GM12878 (cell line): ENCODE data around the gene NEUROD6. TPM values are rescaled to one million over a fixed set of nuclear protein-coding genes. Genes with fewer than 3 reads are reported as not detected.

Experiments used
- ATAC-seq: fragments of 200-7000 bp; cut with Tn5 transposase; 3 replicates; pipeline ENCODE4 v1.9.1; 2020; ENCODE audit warnings: mild to moderate bottlenecking, moderate library complexity
- BruUV-seq: library from RNA; stranded (reverse); fragments of 400-500 nt; replicated peaks from 2 replicates; lab custom pipeline; 2021; lab: Mats Ljungman, UMichigan
- CTCF ChIA-PET: fragments of 300-600 bp; sonication (Branson Sonifier 250); formaldehyde crosslinking; extraction: SDS; loops from one replicate; lab custom pipeline; 2021; ENCODE audit warnings: inconsistent platforms; lab: Yijun Ruan, JAX
- POLR2A ChIA-PET: fragments of 350-600 bp; formaldehyde crosslinking; extraction: SDS; loops from one replicate; lab custom pipeline; 2021; ENCODE audit warnings: inconsistent platforms; lab: Charles Lee
- RAD21 ChIA-PET: fragments of 300-600 bp; sonication (Branson Sonifier 250); formaldehyde crosslinking; loops from one replicate; lab custom pipeline; 2023; ENCODE audit warnings: antibody characterized with exemption; ENCODE audit not compliant: unreplicated experiment; lab: Charles Lee
- SMC1A ChIA-PET: fragments of 300-600 bp; sonication (Branson Sonifier 250); formaldehyde crosslinking; loops from one replicate; lab custom pipeline; 2023; ENCODE audit not compliant: unreplicated experiment, uncharacterized antibody; lab: Charles Lee
- DNase-seq: peaks from one replicate; pipeline ENCODE4 v3.0.0-alpha.2; 2011; ENCODE audit warnings: low read depth, low spot score
- FAIRE-seq: peaks from 3 replicates; lab custom pipeline; 2011; peaks lifted over from hg19 to GRCh38; lab: Jason Lieb, UNC
- H2AFZ ChIP-seq: 2 replicates; pipeline ENCODE4 v1.6.0; 2011; ENCODE audit warnings: low read depth, low read length, control low read depth; ENCODE audit not compliant: control insufficient read depth
- H3K27ac ChIP-seq: 2 replicates; pipeline ENCODE4 v1.5.1; 2011; ENCODE audit warnings: control low read depth; ENCODE audit not compliant: control insufficient read depth, insufficient read depth
- H3K27me3 ChIP-seq, 2 experiments: replicated peaks in 1 of 2; 2 replicates each; pipeline versions ENCODE4 v1.6.0 to v1.6.1; 2011; ENCODE audit warnings: low read length in 1 of 2; ENCODE audit not compliant: control insufficient read depth in 2 of 2, insufficient read depth in 2 of 2
- H3K36me3 ChIP-seq, 2 experiments: 2 replicates each; pipeline ENCODE4 v1.5.1; 2011; ENCODE audit warnings: low read length in 1 of 2; ENCODE audit not compliant: control insufficient read depth in 2 of 2, insufficient read depth in 2 of 2
- H3K4me1 ChIP-seq: 2 replicates; pipeline ENCODE4 v1.6.1; 2011; ENCODE audit warnings: mild to moderate bottlenecking, low read length, moderate library complexity, mixed read lengths; ENCODE audit not compliant: control insufficient read depth, insufficient read depth
- H3K4me2 ChIP-seq: 2 replicates; pipeline ENCODE4 v1.6.0; 2011; ENCODE audit warnings: control low read depth; ENCODE audit not compliant: control insufficient read depth, insufficient read depth
- H3K4me3 ChIP-seq: fragments of 200-600 bp; sonication (generic); 2 replicates; pipeline ENCODE4 v1.5.1; 2016
- H3K79me2 ChIP-seq: 2 replicates; pipeline ENCODE4 v1.6.0; 2011; ENCODE audit warnings: low read length; ENCODE audit not compliant: control insufficient read depth, insufficient read depth
- H3K9ac ChIP-seq: 2 replicates; pipeline ENCODE4 v1.8.0; 2011; ENCODE audit warnings: low read length, control low read depth, mixed read lengths; ENCODE audit not compliant: control insufficient read depth, insufficient read depth
- H3K9me3 ChIP-seq: replicated peaks from 3 replicates; pipeline ENCODE4 v1.5.1; 2011; ENCODE audit warnings: mild to moderate bottlenecking, low read length; ENCODE audit not compliant: control insufficient read depth, insufficient read depth
- H4K20me1 ChIP-seq: 2 replicates; pipeline ENCODE4 v1.6.0; 2011; ENCODE audit not compliant: control insufficient read depth, insufficient read depth
- CBX3 ChIP-seq: fragments of 200-600 bp; sonication (generic); IDR thresholded peaks from 2 replicates; pipeline ENCODE4 v1.6.1; 2016; ENCODE audit warnings: low read depth, borderline replicate concordance
- CEBPB ChIP-seq, 2 experiments: fragments of 150-350 bp in 1 of 2; IDR thresholded peaks; 2 replicates each; pipeline ENCODE4 v1.6.1; 2012 to 2014; ENCODE audit warnings: low read depth in 2 of 2, low read length in 2 of 2, borderline replicate concordance in 1 of 2, inconsistent platforms in 1 of 2
- CHD4 ChIP-seq: fragments of 200-600 bp; sonication (generic); IDR thresholded peaks from 2 replicates; pipeline ENCODE4 v1.6.1; 2016; ENCODE audit warnings: mild to moderate bottlenecking
- FOS ChIP-seq: IDR thresholded peaks from 3 replicates; pipeline ENCODE4 v1.6.1; 2011; ENCODE audit warnings: borderline replicate concordance; ENCODE audit not compliant: insufficient read length; ENCODE audit errors: extremely low read depth
- HDGF ChIP-seq: fragments of 450-650 bp; IDR thresholded peaks from 2 replicates; pipeline ENCODE4 v1.6.1; 2016; ENCODE audit warnings: antibody characterized with exemption
- KDM1A ChIP-seq: fragments of 200-600 bp; sonication (generic); IDR thresholded peaks from 2 replicates; pipeline ENCODE4 v1.6.1; 2016; ENCODE audit warnings: borderline replicate concordance
- PAX8 ChIP-seq: fragments of 450-650 bp; IDR thresholded peaks from 2 replicates; pipeline ENCODE4 v1.6.1; 2017; ENCODE audit warnings: mild to moderate bottlenecking, moderate library complexity
- POLR2AphosphoS2 ChIP-seq: IDR thresholded peaks from 2 replicates; pipeline ENCODE4 v1.6.1; 2011; ENCODE audit warnings: low read depth, mild to moderate bottlenecking, low read length, improper control_type of control experiment, moderate library complexity
- SMAD1 ChIP-seq: fragments of 450-650 bp; IDR thresholded peaks from 2 replicates; pipeline ENCODE4 v1.6.1; 2018; ENCODE audit warnings: mild to moderate bottlenecking, low read depth; ENCODE audit not compliant: partially characterized antibody
- SREBF1 ChIP-seq: IDR thresholded peaks from 2 replicates; pipeline ENCODE4 v1.6.1; 2012; ENCODE audit warnings: mild to moderate bottlenecking, low read length
- ZNF622 ChIP-seq: fragments of 450-650 bp; IDR thresholded peaks from 2 replicates; pipeline ENCODE4 v1.6.1; 2017; ENCODE audit warnings: mild to moderate bottlenecking, inconsistent platforms
- WGBS: methylation state at CpG from one replicate; pipeline ENCODE4 v1.1.6; 2016; ENCODE audit warnings: low lambda C conversion rate; ENCODE audit not compliant: insufficient replicate concordance, insufficient coverage; ENCODE audit errors: missing lambda C conversion rate; 5-methylcytosine and 5-hydroxymethylcytosine counted together
- in situ Hi-C: fragments of 300-500 bp; cut with MboI; formaldehyde crosslinking; loops from 9 replicates; pipeline ENCODE4 v1.14.3; 2018; ENCODE audit warnings: mixed read lengths
- intact Hi-C: fragments of 100-400 bp; cut with micrococcal nuclease; formaldehyde crosslinking; loops from one replicate; pipeline ENCODE4 v1.14.2; 2022; ENCODE audit not compliant: unreplicated experiment
- polyA plus RNA-seq, 11 experiments: library from polyadenylated mRNA; depleted of rRNA in 4 of 11; unstranded in 6 of 11; stranded (reverse) in 5 of 11; fragments of >200 nt; fragmentation: Nextera tagmentation in 4 of 11; fragmentation: Illumina TruSeq in 1 of 11; extraction: Ambion mirVana in 4 of 11; extraction: Trizol in 1 of 11; gene quantifications; 1 replicate in 1 of 11; 2 replicates in 10 of 11; pipeline versions ENCODE4 v1.2.1 to v1.2.3, GENCODE V29; 2011 to 2016; ENCODE audit warnings: inconsistent platforms in 2 of 11, missing spikeins in 2 of 11, low read depth in 1 of 11
- total RNA-seq, 4 experiments: library from RNA; depleted of rRNA in 3 of 4; stranded (reverse); fragments of >200 nt in 3 of 4; fragmentation: Illumina TruSeq in 1 of 4; extraction: Trizol in 1 of 4; gene quantifications; 2 replicates each; pipeline versions ENCODE4 v1.2.1 to v1.2.3, GENCODE V29; 2013 to 2021
- TF ChIP-seq, protein P1 (sequence below): IDR thresholded peaks from 2 replicates; pipeline ENCODE4 v1.6.1; 2012; ENCODE audit warnings: low read depth, low read length, improper control_type of control experiment
- TF ChIP-seq, protein P2 (sequence below): IDR thresholded peaks from 2 replicates; pipeline ENCODE4 v1.6.1; 2012; ENCODE audit warnings: low read depth, low read length, improper control_type of control experiment
- TF ChIP-seq, protein P3 (sequence below): fragments of 450-650 bp; IDR thresholded peaks from 2 replicates; pipeline ENCODE4 v1.6.1; 2018; ENCODE audit warnings: borderline replicate concordance, mild to moderate bottlenecking; ENCODE audit not compliant: partially characterized antibody
- TF ChIP-seq, protein P4 (sequence below): fragments of 450-650 bp; IDR thresholded peaks from 2 replicates; pipeline ENCODE4 v1.6.1; 2017; ENCODE audit warnings: mild to moderate bottlenecking, low read depth, inconsistent platforms; ENCODE audit not compliant: poor library complexity, severe bottlenecking

Gene NEUROD6
- total and polyA plus RNA-seq, 10 of the 15 experiments (the other 5 are each of a cell fraction or from before 2014, with no cell fraction given): not detected

DNA sequence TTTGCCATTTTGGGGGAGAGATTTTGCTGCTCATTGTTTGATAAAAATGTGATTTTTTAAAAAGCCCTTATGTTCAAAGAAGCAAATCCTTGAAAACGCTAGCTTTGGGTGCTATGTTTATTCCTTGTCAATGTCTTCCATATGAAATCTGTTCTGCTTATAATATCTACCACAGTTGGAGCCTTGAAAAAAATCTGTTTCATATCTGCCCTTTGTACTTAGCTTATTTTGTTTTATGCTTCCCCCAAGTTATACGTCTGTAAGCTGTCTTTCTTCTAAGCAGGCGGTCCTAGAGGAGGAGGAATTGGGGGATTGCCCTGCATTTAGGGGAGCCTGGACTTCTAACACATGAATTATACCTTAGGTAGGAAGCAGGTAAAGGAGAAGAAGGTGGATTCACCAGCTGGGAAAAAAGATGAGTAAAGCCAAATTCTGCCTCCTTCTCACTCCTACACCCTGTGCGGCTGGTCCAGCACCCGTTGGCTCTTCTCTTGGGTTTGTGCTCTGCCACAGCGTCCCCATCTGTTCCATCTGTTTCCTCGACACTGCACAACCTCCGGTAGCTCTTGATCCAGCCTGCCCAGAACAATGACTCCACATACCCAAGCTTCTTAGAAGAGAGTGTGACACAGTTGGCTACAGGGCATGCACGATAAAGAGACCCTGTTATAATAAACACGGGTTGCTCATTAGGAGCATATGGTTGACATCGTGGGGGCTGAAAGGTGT lies 31.9 kb upstream of the NEUROD6 start:
- BruUV-seq: no TSS peak
- CTCF ChIA-PET: interaction anchor here (0.9 to 3.1 kb wide), 10 partner anchors 9 to 365 kb away, joined by 3 to 16 read pairs (median 5); no protein-coding TSS in a partner anchor
- POLR2A ChIA-PET: no interaction called here
- H3K27me3 ChIP-seq: peaks cover 0 to 6% of the 10 kb centered on the region in 2 experiments; a peak in 1 of 4 replicates
- no peak overlapping the region for H3K9ac ChIP-seq
- no peaks in the 10 kb centered on the region for H3K4me1 ChIP-seq
- no peaks in the 10 kb centered on the region for H3K36me3 ChIP-seq
- H3K4me3 ChIP-seq: no peak overlapping the region
- H3K27ac ChIP-seq: no peak overlapping the region
- H3K9me3 ChIP-seq: no peaks in the 10 kb centered on the region
- ATAC-seq (no peak), FAIRE-seq (no peak)
- no peak overlapping the region for H3K4me2 ChIP-seq
- RAD21 ChIA-PET: interaction anchor here (1.6 kb wide), 1 partner anchor 71 kb away, joined by 4 read pairs; no protein-coding TSS in a partner anchor
- TF ChIP-seq SREBF1: no peak
- TF ChIP-seq CEBPB (IDR thresholded peaks at IDR 0.05; ENCODE audit: borderline replicate concordance in 1 of 2, low read depth in 2 of 2, low read length in 2 of 2): no peak
- TF ChIP-seq, protein P1, sequence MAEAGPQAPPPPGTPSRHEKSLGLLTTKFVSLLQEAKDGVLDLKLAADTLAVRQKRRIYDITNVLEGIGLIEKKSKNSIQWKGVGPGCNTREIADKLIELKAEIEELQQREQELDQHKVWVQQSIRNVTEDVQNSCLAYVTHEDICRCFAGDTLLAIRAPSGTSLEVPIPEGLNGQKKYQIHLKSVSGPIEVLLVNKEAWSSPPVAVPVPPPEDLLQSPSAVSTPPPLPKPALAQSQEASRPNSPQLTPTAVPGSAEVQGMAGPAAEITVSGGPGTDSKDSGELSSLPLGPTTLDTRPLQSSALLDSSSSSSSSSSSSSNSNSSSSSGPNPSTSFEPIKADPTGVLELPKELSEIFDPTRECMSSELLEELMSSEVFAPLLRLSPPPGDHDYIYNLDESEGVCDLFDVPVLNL: no peak
- no peak for TF ChIP-seq FOS
- TF ChIP-seq, protein P2, sequence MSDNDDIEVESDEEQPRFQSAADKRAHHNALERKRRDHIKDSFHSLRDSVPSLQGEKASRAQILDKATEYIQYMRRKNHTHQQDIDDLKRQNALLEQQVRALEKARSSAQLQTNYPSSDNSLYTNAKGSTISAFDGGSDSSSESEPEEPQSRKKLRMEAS: no peak
- TF ChIP-seq, protein P3, sequence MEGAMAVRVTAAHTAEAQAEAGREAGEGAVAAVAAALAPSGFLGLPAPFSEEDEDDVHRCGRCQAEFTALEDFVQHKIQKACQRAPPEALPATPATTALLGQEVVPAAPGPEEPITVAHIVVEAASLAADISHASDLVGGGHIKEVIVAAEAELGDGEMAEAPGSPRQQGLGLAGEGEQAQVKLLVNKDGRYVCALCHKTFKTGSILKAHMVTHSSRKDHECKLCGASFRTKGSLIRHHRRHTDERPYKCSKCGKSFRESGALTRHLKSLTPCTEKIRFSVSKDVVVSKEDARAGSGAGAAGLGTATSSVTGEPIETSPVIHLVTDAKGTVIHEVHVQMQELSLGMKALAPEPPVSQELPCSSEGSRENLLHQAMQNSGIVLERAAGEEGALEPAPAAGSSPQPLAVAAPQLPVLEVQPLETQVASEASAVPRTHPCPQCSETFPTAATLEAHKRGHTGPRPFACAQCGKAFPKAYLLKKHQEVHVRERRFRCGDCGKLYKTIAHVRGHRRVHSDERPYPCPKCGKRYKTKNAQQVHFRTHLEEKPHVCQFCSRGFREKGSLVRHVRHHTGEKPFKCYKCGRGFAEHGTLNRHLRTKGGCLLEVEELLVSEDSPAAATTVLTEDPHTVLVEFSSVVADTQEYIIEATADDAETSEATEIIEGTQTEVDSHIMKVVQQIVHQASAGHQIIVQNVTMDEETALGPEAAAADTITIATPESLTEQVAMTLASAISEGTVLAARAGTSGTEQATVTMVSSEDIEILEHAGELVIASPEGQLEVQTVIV: no peak
- TF ChIP-seq KDM1A: no peak
- no peak for TF ChIP-seq POLR2AphosphoS2
- TF ChIP-seq, protein P4, sequence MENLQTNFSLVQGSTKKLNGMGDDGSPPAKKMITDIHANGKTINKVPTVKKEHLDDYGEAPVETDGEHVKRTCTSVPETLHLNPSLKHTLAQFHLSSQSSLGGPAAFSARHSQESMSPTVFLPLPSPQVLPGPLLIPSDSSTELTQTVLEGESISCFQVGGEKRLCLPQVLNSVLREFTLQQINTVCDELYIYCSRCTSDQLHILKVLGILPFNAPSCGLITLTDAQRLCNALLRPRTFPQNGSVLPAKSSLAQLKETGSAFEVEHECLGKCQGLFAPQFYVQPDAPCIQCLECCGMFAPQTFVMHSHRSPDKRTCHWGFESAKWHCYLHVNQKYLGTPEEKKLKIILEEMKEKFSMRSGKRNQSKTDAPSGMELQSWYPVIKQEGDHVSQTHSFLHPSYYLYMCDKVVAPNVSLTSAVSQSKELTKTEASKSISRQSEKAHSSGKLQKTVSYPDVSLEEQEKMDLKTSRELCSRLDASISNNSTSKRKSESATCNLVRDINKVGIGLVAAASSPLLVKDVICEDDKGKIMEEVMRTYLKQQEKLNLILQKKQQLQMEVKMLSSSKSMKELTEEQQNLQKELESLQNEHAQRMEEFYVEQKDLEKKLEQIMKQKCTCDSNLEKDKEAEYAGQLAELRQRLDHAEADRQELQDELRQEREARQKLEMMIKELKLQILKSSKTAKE: no peak
- TF ChIP-seq PAX8: no peak
- TF ChIP-seq ZNF622: no peak
- no peak for TF ChIP-seq SMAD1
- TF ChIP-seq CBX3: no peak
- no peak for TF ChIP-seq CHD4
- no peak for TF ChIP-seq HDGF
- TF ChIP-seq, all 136 proteins: peak for 0
- Histone ChIP-seq H3K79me2 (no peaks in the 10 kb centered on the region), H2AFZ (no peak overlapping the region), H4K20me1 (no peaks in the 10 kb centered on the region)
- WGBS: 45% methylated on average over 11 of the region's 11 CpGs
- SMC1A ChIA-PET: interaction anchor here (0.6 to 1.4 kb wide), 3 partner anchors 116 to 1125 kb away, joined by 3 to 4 read pairs (median 3); no protein-coding TSS in a partner anchor
- in situ Hi-C loops (no loop called here), intact Hi-C loops (loop anchor here (5.0 kb wide), 2 partner anchors 70 to 260 kb away; no protein-coding TSS in a partner anchor)
- no peak for DNase-seq
